ENCODE data around the gene ABCB1.

GRCh38 chr7:87458148-87458547 is 142.5 kb downstream of the ABCB1 start:
- TF ChIP-seq CTCF (IDR thresholded peaks at IDR 0.05) (no peak), POLR2AphosphoS5 (IDR thresholded peaks at IDR 0.05) (no peak), EP300 (IDR thresholded peaks at IDR 0.05; ENCODE audit: low read depth) (no peak)

Measured in transverse colon (tissue), 4 donors.